ENCODE results near the gene NACC2. TPM values are rescaled to one million over a fixed set of nuclear protein-coding genes. Genes with fewer than 3 reads are reported as not detected.

NACC2 gene
- total RNA-seq, 1 donor, result 11.8 TPM

- no peak for DNase-seq (ENCODE audit: low read depth in 2 of 3, low spot score in 2 of 3)
Measured at GRCh38 chr9:136129176-136129575, 34.1 kb upstream of the NACC2 start.

GRCh38 chr9:136128436-136128835 lies 33.3 kb upstream of the NACC2 start:
- DNase-seq (ENCODE audit: low read depth in 2 of 3, low spot score in 2 of 3), result no peak

GRCh38 chr9:136127313-136127712 lies 32.2 kb upstream of the NACC2 start:
- no peak for DNase-seq (ENCODE audit: low read depth in 2 of 3, low spot score in 2 of 3)

DNA sequence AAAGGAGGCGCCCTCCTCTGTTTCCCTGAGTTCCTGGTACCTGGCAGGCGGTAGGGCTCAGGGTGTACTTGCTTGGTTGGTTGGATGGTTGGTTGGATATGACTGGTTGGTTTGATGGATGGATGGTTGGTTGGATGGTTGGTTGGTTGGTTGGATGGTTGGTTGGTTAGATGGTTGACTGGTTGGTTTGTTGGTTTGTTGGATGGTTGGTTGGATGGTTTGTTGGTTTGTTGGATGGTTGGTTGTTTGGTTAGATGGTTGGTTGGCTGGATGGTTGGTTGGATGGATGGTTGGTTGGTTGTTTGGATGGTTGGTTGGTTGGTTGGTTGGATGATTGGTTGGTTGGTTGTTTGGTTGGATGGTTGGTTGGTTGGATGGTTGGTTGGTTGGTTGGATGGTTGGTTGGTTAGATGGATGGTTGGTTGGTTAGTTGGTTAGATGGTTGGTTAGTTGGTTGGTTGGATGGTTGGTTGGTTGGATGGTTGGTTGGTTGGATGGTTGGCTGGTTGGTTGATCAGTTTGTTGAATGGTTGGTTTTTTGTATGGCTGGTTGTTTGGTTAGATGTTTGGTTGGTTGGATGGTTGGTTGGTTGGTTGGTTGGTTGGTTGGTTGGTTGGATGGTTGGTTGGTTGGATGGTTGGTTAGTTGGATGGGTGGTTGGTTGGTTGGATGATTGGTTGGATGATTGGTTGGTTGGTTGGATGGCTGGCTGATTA lies 30.0 kb upstream of the NACC2 start:
- DNase-seq (ENCODE audit: low read depth in 2 of 3, low spot score in 2 of 3), result no peak

GRCh38 chr9:136122425-136123383 lies 27.6 kb upstream of the NACC2 start:
- DNase-seq (ENCODE audit: low read depth in 2 of 3, low spot score in 2 of 3), result peak; percentile 58 to 77 (median 59)

- no peak for DNase-seq (ENCODE audit: low read depth in 2 of 3, low spot score in 2 of 3)
Measured at GRCh38 chr9:136121801-136122200, 26.7 kb upstream of the NACC2 start.

DNA sequence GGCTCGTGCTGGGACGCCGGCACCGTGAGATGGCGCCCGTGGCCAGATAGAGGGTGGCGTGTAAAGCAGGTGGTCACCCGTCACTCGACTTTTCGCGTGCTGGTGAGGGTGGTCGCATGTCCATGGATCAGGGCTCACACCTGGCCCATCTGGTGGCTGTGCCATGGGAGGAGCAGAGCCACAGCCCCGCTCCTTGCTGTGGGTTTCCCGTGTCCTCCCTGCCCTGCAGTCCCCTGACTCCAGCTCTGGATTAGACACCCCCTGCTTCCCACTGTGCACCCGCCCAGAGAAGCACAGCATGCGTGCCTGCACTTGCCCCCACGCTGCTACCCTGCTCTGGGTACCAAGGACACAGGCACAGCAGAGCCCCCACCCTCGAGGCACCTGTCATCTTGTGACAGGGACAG lies 25.4 kb upstream of the NACC2 start:
- no peak for DNase-seq (ENCODE audit: low read depth in 2 of 3, low spot score in 2 of 3)

- DNase-seq (ENCODE audit: low read depth in 2 of 3, low spot score in 2 of 3), result no peak
Measured at GRCh38 chr9:136119883-136120393, 24.8 kb upstream of the NACC2 start.

GRCh38 chr9:136119061-136119882 lies 24.2 kb upstream of the NACC2 start:
- DNase-seq (ENCODE audit: low read depth in 2 of 3, low spot score in 2 of 3), result peak in 2 of 3 donors; percentile 34 to 48

- DNase-seq (ENCODE audit: low read depth in 2 of 3, low spot score in 2 of 3), result peak; percentile 97
Measured at GRCh38 chr9:136118320-136119060, 23.4 kb upstream of the NACC2 start, which contains the start of gene TMEM250. Gene TMEM250, minus strand, starts transcription at chr9:136118875. Its CDS starts 1,975 bp downstream, at chr9:136116900.

- DNase-seq (ENCODE audit: low read depth in 2 of 3, low spot score in 2 of 3), result no peak
Measured at GRCh38 chr9:136117916-136118319, 22.8 kb upstream of the NACC2 start.

DNA sequence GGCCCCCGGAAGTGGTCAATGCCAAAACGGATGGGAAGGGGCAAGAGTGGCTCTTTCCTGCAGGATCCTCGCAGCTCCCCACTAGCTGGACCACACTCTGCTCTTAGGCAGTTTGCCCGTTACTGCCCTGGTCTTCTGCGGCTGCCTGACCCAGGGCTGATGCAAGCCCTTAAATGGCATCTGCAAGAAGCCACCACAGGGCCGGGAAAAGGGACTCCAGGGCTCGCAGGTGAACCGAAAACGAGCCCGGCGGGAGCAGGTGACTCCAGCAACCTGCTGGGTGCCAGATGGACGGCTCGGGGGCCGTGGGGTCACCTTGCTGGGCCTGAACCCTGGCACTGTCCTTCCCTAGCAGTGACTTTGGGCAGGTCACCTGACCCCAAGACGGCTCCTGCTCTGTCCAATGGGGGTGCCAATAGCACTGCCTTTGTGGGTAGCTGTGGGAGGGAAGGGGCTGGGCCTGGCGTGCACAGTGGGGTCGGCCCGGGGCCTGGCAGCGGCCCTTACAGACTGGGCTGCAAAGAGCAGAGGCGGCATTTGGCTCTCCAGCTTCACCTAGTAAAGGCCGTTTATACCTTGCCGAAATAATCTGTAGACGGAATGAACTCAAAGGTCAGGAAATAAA lies 22.3 kb upstream of the NACC2 start:
- DNase-seq (ENCODE audit: low read depth in 2 of 3, low spot score in 2 of 3), result no peak

DNA sequence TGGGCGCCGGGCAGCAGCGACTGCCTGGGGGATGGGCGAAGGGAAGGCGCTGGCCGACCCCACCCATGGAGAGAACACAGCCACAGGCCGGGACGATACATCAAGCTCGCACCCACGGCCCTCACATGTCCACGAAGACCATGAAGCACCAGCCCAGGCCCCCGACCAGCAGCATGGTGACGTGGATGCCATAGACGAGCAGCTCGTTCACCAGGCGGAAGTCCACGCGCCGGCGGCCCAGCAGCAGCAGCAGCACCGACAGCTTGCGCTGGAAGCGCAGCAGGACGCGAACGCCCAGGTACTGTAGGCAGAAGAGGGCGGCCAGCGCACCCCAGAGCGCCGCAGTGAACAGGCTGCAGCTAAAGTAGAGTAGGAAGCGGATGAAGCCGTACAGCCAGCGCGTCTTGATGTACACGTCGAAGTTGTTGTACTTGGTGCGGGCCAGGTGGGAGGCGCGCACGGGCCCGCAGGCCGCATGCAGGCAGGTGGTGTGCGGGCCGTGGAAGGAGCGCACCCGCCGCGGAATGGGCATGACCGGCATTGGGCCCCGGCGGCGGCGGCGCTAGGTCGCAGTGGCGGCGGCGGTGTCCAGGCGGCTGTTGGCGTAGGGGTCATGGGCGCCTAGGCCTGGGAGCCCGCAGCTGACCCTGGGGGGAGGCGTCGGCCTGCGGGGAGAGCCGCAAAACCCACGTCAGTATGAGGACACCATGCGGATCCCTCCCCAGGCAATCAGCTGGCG lies 21.4 kb upstream of the NACC2 start:
- DNase-seq (ENCODE audit: low read depth in 2 of 3, low spot score in 2 of 3), result no peak

DNA sequence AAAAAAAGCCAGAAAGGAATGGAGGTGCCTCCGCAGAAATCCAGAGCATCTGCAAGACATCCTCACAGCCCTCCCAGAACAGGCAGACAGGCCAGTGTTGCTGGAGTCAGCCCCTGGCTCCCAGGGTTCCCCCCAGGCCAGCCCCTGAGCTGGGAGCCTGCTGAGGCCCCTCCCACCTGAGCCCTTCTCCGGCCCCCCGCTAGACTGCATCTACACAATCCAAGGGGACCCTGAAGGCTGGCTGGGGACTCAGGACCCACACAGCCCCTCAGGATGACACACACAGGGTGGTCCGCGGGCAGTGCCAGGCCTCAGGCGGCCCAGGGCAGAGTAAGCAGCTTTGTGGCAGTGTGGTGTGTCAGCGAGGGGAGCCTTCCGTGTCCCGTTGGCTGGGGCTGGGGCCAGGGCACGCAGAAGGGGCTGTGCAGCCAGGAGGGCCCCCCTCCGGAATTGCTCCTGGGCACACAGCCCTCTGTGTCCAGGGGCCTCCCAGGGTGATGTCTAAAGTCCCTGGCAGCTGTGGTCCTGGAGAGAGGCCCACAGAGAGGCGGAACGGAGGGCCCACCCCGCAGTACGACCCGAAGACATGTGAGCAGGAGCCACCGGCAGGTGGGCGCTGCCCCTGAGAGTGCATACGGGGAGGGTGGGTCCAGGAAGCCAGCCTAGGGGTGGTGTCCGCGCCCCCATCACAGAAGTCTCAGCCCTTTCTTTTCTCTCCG lies 20.7 kb upstream of the NACC2 start:
- no peak for DNase-seq (ENCODE audit: low read depth in 2 of 3, low spot score in 2 of 3)

DNA sequence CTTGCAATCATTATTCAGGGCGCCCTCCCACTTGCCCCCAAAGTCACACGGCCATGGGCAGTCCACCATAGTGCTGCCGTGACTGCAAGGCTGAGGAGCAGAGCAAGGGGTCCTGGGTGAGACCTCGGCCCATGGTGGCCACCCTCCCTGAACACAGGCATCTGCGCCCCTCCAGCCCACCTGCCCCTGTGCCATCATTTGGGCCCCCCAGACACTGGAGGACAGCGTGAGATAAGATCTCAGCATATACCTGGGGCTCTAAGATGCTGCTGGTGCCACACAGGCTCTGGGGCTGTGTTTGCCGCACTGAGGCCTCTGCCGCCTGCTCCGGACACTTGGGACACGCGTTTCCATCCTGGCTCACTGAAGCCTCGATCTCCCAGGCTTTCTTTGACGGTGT lies 20.1 kb upstream of the NACC2 start:
- DNase-seq (ENCODE audit: low read depth in 2 of 3, low spot score in 2 of 3), result no peak

DNA sequence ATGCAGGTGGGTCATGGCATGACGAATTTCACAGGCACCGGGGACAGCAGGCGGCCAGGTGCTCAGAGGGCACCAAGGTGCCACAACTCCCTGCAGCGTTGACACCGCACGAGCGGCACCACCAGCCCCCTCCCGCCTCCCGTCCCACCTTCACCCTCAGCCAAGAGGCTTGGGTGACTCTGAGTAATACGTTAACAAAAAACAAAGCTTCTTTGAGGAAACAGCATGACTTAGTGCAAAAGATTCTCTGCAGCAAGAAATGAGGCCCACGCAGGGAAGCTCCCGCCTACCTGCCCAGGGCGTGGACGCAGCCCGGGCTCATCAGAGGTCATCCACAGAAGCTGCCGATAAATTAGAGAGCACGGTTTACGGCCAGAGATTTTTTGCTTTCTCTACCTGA lies 19.5 kb upstream of the NACC2 start:
- no peak for DNase-seq (ENCODE audit: low read depth in 2 of 3, low spot score in 2 of 3)

- no peak for DNase-seq (ENCODE audit: low read depth in 2 of 3, low spot score in 2 of 3)
Measured at GRCh38 chr9:136112541-136112940, 17.5 kb upstream of the NACC2 start.

GRCh38 chr9:136111910-136112309 lies 16.8 kb upstream of the NACC2 start:
- no peak for DNase-seq (ENCODE audit: low read depth in 2 of 3, low spot score in 2 of 3)

Data from hematopoietic multipotent progenitor cell (in vitro differentiated cells).